OCI-LY1 (cell line): ENCODE results near the gene EXT2.

Experiments used
- H2AFZ ChIP-seq: fragments of 200-600 bp; sonication (generic), shearing (Covaris generic); 2 replicates; pipeline ENCODE4 v1.6.0; 2014; ENCODE audit warnings: antibody characterized with exemption, mild to moderate bottlenecking, low read length
- H3F3A ChIP-seq: fragments of 200-600 bp; sonication (generic), shearing (Covaris generic); 2 replicates; pipeline ENCODE4 v1.6.0; 2014; ENCODE audit warnings: mild to moderate bottlenecking, antibody characterized with exemption, low read length, moderate library complexity; ENCODE audit not compliant: insufficient read depth
- H3K27ac ChIP-seq: fragments of 200-600 bp; sonication (generic); 2 replicates; pipeline ENCODE4 v1.5.1; 2014; ENCODE audit warnings: low read length, mixed run types, mild to moderate bottlenecking, low read depth; ENCODE audit not compliant: poor library complexity, severe bottlenecking
- H3K27me3 ChIP-seq: fragments of 200-600 bp; sonication (generic); 2 replicates; pipeline ENCODE4 v1.6.0; 2014; ENCODE audit warnings: antibody characterized with exemption, mild to moderate bottlenecking, low read length, moderate library complexity; ENCODE audit not compliant: insufficient read depth
- H3K36me3 ChIP-seq: fragments of 200-600 bp; sonication (generic); 2 replicates; pipeline ENCODE4 v1.6.1; 2014; ENCODE audit warnings: mild to moderate bottlenecking, antibody characterized with exemption, low read length, moderate library complexity, mixed read lengths; ENCODE audit not compliant: insufficient read depth
- H3K4me1 ChIP-seq: fragments of 200-600 bp; sonication (generic); 2 replicates; pipeline ENCODE4 v1.5.1; 2014; ENCODE audit warnings: mild to moderate bottlenecking, low read length, moderate library complexity; ENCODE audit not compliant: insufficient read depth, severe bottlenecking
- H3K4me2 ChIP-seq: fragments of 200-600 bp; sonication (generic), shearing (Covaris generic); 2 replicates; pipeline ENCODE4 v1.6.1; 2014; ENCODE audit warnings: low read length
- H3K4me3 ChIP-seq: fragments of 200-600 bp; sonication (generic); 2 replicates; pipeline ENCODE4 v1.5.1; 2014; ENCODE audit warnings: low read length, low read depth, mild to moderate bottlenecking, mixed read lengths; ENCODE audit not compliant: poor library complexity, severe bottlenecking
- H3K79me2 ChIP-seq: fragments of 200-600 bp; shearing (Covaris generic); 2 replicates; pipeline ENCODE4 v1.6.1; 2016; ENCODE audit warnings: mixed run types, low read length, mixed read lengths; ENCODE audit not compliant: insufficient read depth
- H3K9ac ChIP-seq: fragments of 200-600 bp; sonication (generic), shearing (Covaris generic); 2 replicates; pipeline ENCODE4 v1.6.1; 2014; ENCODE audit warnings: mild to moderate bottlenecking, low read length, mixed read lengths
- H3K9me2 ChIP-seq: fragments of 200-600 bp; sonication (generic), shearing (Covaris generic); 2 replicates; pipeline ENCODE4 v1.6.1; 2014; ENCODE audit warnings: low read depth, mild to moderate bottlenecking, low read length, mixed read lengths
- H3K9me3 ChIP-seq: fragments of 200-600 bp; shearing (Covaris generic); 2 replicates; pipeline ENCODE4 v1.6.1; 2014; ENCODE audit warnings: low read length, mixed read lengths
- H4K20me1 ChIP-seq: fragments of 200-600 bp; sonication (generic), shearing (Covaris generic); 2 replicates; pipeline ENCODE4 v1.6.0; 2016; ENCODE audit warnings: mild to moderate bottlenecking, low read length; ENCODE audit not compliant: insufficient read depth
- EZH2 ChIP-seq: fragments of 200-600 bp; sonication (generic), shearing (Covaris generic); IDR thresholded peaks from 2 replicates; pipeline ENCODE4 v1.8.0; 2017; ENCODE audit warnings: borderline replicate concordance, mixed run types, mild to moderate bottlenecking, antibody characterized with exemption, low read length, moderate library complexity, mixed read lengths
- TF ChIP-seq, protein P1 (sequence below): fragments of 200-600 bp; sonication (generic), shearing (Covaris generic); IDR thresholded peaks from 2 replicates; pipeline ENCODE4 v1.5.1; 2017; ENCODE audit warnings: mild to moderate bottlenecking, antibody characterized with exemption, low read length, moderate library complexity, mixed read lengths

EXT2 gene

DNA sequence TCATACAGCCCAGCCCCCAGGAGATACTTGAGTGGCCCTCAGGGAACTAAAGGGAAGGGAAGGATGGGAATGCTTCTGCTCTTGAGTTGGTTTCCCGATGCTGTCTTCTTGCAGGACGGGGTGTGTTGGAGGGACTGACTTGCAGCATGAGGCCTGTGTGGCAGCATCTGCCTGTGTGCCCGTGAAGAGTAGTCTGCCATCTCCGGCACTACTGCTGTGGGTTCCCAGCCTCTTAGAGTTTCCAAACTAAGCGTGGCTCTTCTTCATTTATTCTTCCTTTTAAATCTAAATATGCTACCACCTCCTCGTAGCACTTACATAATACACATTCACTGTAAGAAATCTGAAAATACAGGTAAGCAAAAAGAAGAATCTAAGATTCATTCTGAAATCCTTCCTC is 12.8 kb downstream of the EXT2 start:
- H4K20me1 ChIP-seq, result no peaks in the 10 kb centered on the region
- H3K36me3 ChIP-seq, result no peaks in the 10 kb centered on the region

DNA sequence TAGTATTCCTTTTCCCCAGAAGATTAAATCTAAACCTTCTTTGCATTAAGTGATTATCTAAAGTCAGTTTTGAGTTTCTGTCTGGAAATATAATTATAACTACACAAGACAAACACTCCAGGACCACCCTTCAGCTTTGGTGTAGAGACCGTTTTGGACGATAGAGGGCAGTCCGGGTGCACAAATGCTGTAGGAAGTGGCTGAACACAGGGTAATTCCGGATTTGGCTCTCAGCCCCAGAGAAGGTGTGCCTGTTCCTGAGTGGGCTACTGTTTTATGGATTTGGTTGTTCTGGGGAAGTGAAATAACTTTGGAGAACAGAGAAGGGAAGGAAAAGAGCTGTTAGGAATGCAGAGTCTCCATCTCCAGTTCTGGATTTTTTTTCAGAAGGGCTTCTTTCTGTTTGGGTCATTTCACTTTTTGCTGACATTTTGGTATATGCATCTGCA is 14.8 kb downstream of the EXT2 start:
- no peaks in the 10 kb centered on the region for H4K20me1 ChIP-seq
- no peaks in the 10 kb centered on the region for H3K4me1 ChIP-seq
- TF ChIP-seq, protein P1, sequence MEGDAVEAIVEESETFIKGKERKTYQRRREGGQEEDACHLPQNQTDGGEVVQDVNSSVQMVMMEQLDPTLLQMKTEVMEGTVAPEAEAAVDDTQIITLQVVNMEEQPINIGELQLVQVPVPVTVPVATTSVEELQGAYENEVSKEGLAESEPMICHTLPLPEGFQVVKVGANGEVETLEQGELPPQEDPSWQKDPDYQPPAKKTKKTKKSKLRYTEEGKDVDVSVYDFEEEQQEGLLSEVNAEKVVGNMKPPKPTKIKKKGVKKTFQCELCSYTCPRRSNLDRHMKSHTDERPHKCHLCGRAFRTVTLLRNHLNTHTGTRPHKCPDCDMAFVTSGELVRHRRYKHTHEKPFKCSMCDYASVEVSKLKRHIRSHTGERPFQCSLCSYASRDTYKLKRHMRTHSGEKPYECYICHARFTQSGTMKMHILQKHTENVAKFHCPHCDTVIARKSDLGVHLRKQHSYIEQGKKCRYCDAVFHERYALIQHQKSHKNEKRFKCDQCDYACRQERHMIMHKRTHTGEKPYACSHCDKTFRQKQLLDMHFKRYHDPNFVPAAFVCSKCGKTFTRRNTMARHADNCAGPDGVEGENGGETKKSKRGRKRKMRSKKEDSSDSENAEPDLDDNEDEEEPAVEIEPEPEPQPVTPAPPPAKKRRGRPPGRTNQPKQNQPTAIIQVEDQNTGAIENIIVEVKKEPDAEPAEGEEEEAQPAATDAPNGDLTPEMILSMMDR, result peak; percentile 91
- TF ChIP-seq EZH2, result no peak
- H3K9me3 ChIP-seq, result no peaks in the 10 kb centered on the region
- no peak overlapping the region for H3K27ac ChIP-seq
- H3K36me3 ChIP-seq, result no peaks in the 10 kb centered on the region
- no peak overlapping the region for H3K4me2 ChIP-seq
- H3K9ac ChIP-seq, result no peak overlapping the region
- H2AFZ ChIP-seq, result peak overlapping the region; percentile 19; the same call in 1 of the 2 replicates
- no peak overlapping the region for H3K4me3 ChIP-seq
- no peaks in the 10 kb centered on the region for H3F3A ChIP-seq
- no peaks in the 10 kb centered on the region for H3K9me2 ChIP-seq
- no peaks in the 10 kb centered on the region for H3K79me2 ChIP-seq
- no peaks in the 10 kb centered on the region for H3K27me3 ChIP-seq

More for the DNA sequence above, 12.8 kb downstream of the EXT2 start:
- no peaks in the 10 kb centered on the region for H3K4me1 ChIP-seq
- TF ChIP-seq, protein P1, result no peak
- TF ChIP-seq EZH2, result no peak
- no peak overlapping the region for H2AFZ ChIP-seq
- H3K9ac ChIP-seq, result no peak overlapping the region
- no peaks in the 10 kb centered on the region for H3K9me2 ChIP-seq
- H3K4me2 ChIP-seq, result no peak overlapping the region
- H3K4me3 ChIP-seq, result no peak overlapping the region
- no peak overlapping the region for H3K27ac ChIP-seq
- no peaks in the 10 kb centered on the region for H3F3A ChIP-seq
- no peaks in the 10 kb centered on the region for H3K27me3 ChIP-seq
- no peaks in the 10 kb centered on the region for H3K9me3 ChIP-seq
- H3K79me2 ChIP-seq, result no peaks in the 10 kb centered on the region

DNA sequence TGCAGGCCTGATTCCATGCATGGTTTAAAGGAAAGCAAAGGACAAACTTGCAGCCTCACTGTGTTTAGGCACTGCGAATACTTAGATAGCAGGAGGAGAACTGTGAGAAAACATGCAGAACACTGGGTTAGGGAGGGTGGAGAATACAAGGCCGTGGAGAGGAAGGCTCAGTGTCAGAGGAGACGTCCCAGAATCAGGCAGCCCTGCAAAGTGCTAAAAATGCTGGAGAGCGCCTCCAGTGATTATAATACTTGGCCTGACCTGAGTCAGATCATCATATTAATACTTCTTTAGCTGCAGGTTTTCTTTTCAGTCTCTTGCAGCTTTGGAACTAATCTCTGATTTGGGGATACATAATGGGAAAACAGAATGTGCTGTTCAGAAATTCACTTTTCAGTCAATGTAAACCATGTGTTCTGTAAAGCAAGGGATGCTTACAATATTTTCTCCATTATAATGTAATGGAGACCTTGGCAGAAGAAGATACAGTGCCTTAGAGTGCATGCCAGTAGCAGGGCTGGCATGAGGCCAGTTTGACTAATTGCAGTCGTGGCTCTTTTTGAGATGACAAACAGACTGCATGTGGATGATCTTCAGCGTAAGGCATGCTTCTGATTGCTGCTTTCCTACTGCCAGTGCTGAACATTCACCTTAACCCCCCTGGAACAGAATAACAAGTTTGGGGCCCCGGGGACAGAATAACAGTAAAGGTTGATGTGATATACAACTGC is 16.8 kb downstream of the EXT2 start:
- H3K27ac ChIP-seq, result no peak overlapping the region
- H3K4me3 ChIP-seq, result no peak overlapping the region
- no peaks in the 10 kb centered on the region for H3K27me3 ChIP-seq
- H3K79me2 ChIP-seq, result no peaks in the 10 kb centered on the region
- no peaks in the 10 kb centered on the region for H3F3A ChIP-seq
- H2AFZ ChIP-seq, result no peak overlapping the region
- H4K20me1 ChIP-seq, result no peaks in the 10 kb centered on the region
- H3K4me2 ChIP-seq, result no peak overlapping the region
- H3K4me1 ChIP-seq, result no peaks in the 10 kb centered on the region
- H3K36me3 ChIP-seq, result no peaks in the 10 kb centered on the region
- no peaks in the 10 kb centered on the region for H3K9me3 ChIP-seq
- H3K9me2 ChIP-seq, result no peaks in the 10 kb centered on the region
- TF ChIP-seq EZH2, result no peak
- TF ChIP-seq, protein P1, result no peak
- H3K9ac ChIP-seq, result no peak overlapping the region
